ENCODE data around the gene LAPTM4A.
A peak's percentile ranks its signal among the peaks of the same experiment; 100 is the strongest.

Gene LAPTM4A

DNA sequence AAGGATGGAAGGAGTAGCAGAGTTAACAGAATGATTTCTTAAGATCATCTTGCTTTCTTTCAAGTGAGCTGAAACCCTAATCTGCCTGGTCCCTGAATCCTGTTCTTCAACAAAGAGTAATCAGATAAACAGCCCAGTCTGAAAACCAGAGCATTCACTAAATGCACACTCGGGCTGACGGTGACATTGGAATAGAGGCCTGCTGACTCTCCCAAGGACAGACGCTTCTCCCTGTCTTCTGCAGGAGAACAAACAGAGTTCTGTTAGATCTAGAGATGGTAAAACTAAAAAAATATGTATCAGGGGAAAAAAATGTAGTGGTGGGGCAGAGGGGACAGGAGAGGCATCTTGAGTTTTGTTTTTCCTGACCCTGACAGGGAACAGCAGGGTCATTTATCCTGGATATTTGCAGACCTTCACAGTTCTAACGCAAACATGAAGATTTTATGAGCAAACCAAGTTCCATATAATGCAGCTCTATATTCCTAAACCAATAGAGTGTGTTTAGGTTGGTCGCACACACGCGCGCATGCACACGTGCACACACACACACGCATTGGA, 46.3 kb downstream of the LAPTM4A start:
- Histone ChIP-seq H2AFZ (ENCODE audit: low read length, unreplicated experiment) (no peak overlapping the region), H3K4me3 (ENCODE audit: low read depth, low read length) (no peak overlapping the region), H3K27ac (ENCODE audit: low read depth, low read length) (no peak overlapping the region)

DNA sequence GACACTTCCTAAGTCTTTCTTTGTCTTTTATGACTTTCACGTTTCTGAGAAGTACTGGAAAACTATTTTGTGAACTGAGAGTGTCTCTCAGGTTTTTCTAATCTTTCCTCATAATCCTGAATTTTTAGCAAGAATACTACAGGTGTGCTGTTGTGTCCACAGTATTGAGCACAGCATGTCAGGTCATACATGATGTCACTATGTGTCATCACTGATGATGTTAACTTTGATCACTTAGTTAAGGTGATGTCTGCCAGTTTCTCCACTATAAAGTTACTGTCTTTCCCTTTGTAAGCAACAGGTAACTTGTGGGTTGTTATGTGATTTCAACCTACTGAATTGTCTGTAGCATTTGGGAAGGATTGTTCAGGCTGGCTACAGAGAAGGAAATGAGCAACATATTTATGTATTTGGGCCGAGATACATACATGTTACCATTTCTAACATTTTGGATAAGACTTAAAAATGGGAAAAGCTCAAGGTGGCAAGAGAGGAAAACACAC, 50.0 kb downstream of the LAPTM4A start:
- Histone ChIP-seq H3K27ac (ENCODE audit: low read depth, low read length) (no peak overlapping the region), H3K36me3 (ENCODE audit: insufficient read depth, low read length) (no peaks in the 10 kb centered on the region), H3K27me3 (ENCODE audit: insufficient read depth, low read length) (no peaks in the 10 kb centered on the region), H3K4me3 (ENCODE audit: low read depth, low read length) (no peak overlapping the region), H3K4me1 (ENCODE audit: control insufficient read depth, insufficient read depth, low read length, unreplicated experiment) (no peaks in the 10 kb centered on the region), H3K79me2 (ENCODE audit: control insufficient read depth, insufficient read depth, low read length, unreplicated experiment) (no peaks in the 10 kb centered on the region), H2AFZ (ENCODE audit: low read length, unreplicated experiment) (no peak overlapping the region)

More for the DNA sequence above, 46.3 kb downstream of the LAPTM4A start:
- Histone ChIP-seq H3K27me3 (ENCODE audit: insufficient read depth, low read length) (no peaks in the 10 kb centered on the region), H3K36me3 (ENCODE audit: insufficient read depth, low read length) (no peaks in the 10 kb centered on the region), H3K4me1 (ENCODE audit: control insufficient read depth, insufficient read depth, low read length, unreplicated experiment) (no peaks in the 10 kb centered on the region), H3K79me2 (ENCODE audit: control insufficient read depth, insufficient read depth, low read length, unreplicated experiment) (no peaks in the 10 kb centered on the region)

DNA sequence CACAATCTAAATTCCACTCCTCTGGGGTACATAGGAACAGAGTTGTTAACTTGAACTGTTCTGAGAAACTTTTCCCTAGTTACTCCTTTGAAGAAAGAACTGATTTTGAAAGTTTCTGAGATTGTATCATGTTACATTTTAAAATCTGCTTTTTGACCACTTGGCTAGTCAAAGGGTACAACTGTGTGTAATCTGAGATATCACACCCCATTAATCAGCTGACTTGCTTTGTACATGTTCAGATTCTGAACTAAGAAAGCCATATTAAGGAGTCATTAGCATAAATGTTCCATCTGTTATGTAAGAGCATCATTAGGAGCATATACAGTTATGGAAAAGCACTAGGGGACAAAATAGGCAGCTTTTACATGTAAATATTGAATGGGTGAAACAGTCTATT, 57.7 kb downstream of the LAPTM4A start:
- H3K4me3 ChIP-seq (ENCODE audit: low read depth, low read length): no peak overlapping the region
- H3K27ac ChIP-seq (ENCODE audit: low read depth, low read length): no peak overlapping the region
- peaks cover 10% of the 10 kb centered on the region for H3K4me1 ChIP-seq (ENCODE audit: control insufficient read depth, insufficient read depth, low read length, unreplicated experiment)
- H3K27me3 ChIP-seq (ENCODE audit: insufficient read depth, low read length): no peaks in the 10 kb centered on the region
- peaks cover 5% of the 10 kb centered on the region for H3K79me2 ChIP-seq (ENCODE audit: control insufficient read depth, insufficient read depth, low read length, unreplicated experiment)
- H2AFZ ChIP-seq (ENCODE audit: low read length, unreplicated experiment): no peak overlapping the region
- H3K36me3 ChIP-seq (ENCODE audit: insufficient read depth, low read length): no peaks in the 10 kb centered on the region

DNA sequence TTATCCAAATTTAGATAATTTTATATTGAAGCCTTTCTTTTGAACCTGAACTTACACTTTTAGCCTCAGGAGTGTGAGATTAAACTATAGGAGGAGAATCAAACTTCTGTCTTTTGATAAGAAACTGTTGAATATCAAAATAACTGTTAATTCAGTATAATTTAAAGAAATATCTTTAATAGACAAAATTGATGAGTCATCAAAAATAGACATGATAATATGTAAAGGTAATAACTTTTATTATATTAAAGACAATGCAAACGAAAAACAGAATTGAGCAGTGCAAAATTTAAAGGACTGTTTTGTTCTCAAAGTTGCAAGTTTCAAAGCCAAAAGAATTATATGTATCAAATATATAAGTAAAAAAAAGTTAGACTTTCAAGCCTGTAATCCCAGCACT, 59.5 kb downstream of the LAPTM4A start:
- no peaks in the 10 kb centered on the region for H3K27me3 ChIP-seq (ENCODE audit: insufficient read depth, low read length)
- H3K4me1 ChIP-seq (ENCODE audit: control insufficient read depth, insufficient read depth, low read length, unreplicated experiment): peaks cover 20% of the 10 kb centered on the region
- no peak overlapping the region for H3K27ac ChIP-seq (ENCODE audit: low read depth, low read length)
- H2AFZ ChIP-seq (ENCODE audit: low read length, unreplicated experiment): no peak overlapping the region
- H3K4me3 ChIP-seq (ENCODE audit: low read depth, low read length): no peak overlapping the region
- H3K79me2 ChIP-seq (ENCODE audit: control insufficient read depth, insufficient read depth, low read length, unreplicated experiment): peaks cover 15% of the 10 kb centered on the region
- H3K36me3 ChIP-seq (ENCODE audit: insufficient read depth, low read length): no peaks in the 10 kb centered on the region

DNA sequence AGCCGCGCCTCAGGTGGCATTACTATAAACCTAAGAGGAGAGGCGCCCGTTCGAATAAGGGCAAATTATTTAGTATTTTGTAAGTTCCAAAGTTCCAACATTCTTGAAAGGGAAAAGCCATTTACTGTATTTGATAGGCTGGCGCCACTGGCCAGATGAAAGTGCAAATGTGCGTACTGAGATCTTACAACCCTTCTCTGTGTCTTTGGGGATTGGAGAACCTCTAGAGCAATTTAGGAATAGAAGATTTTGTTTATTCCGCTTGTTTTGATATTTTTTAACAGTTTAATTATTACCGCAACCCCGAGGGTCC, 61.1 kb downstream of the LAPTM4A start:
- no peak overlapping the region; the same call in 1 of the 2 replicates for H3K27ac ChIP-seq (ENCODE audit: low read depth, low read length)
- H3K36me3 ChIP-seq (ENCODE audit: insufficient read depth, low read length): no peaks in the 10 kb centered on the region
- peaks cover 20% of the 10 kb centered on the region for H3K4me1 ChIP-seq (ENCODE audit: control insufficient read depth, insufficient read depth, low read length, unreplicated experiment)
- peak overlapping the region; percentile 93 for H3K4me3 ChIP-seq (ENCODE audit: low read depth, low read length)
- peak overlapping the region; percentile 77 for H2AFZ ChIP-seq (ENCODE audit: low read length, unreplicated experiment)
- H3K27me3 ChIP-seq (ENCODE audit: insufficient read depth, low read length): no peaks in the 10 kb centered on the region
- H3K79me2 ChIP-seq (ENCODE audit: control insufficient read depth, insufficient read depth, low read length, unreplicated experiment): peaks cover 21% of the 10 kb centered on the region

DNA sequence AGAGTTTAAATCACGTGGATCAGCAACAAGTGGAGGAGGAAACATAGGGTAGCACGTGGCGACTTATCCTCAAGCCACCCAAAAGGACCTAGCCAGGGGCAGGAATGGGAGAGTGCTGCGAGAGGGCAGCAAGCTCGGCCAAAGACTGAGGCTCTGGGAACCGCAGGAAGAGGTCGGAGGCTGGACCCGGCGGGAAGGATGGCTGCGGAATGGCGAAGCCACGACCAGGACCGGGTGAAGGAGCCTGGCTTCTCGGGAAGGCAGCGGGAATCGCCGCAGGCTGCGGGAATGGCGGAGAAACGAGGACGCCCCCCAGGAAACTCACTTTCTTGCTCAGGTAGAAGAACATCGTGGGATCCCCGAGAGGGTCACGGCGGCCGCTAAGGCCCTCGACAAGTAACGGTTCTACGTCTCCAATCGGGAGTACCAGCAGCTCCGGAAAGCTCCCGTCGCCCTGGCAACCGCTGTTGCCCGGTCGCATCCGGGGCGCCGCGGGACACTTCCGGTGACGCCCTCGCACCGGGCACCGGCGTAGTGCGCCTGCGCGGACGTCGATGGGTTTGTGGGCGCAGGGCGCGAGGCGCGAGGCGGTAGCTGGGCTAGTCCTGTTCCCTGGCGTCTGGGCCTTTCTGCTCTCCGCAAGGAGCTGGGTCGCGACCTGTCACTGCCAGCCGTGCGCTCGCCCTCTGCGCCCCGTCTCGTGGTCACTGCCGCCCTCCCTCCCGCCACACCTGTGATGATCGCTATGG, 61.6 kb downstream of the LAPTM4A start, which contains the start of gene WDR35:
WDR35 (minus strand) TSS at position 439 of the 749 bp plus-strand sequence; CDS start at position 349, 90 bp downstream.
- Histone ChIP-seq H3K27ac (ENCODE audit: low read depth, low read length) (peak within 1 kb of the TSS; percentile 72), H3K79me2 (ENCODE audit: control insufficient read depth, insufficient read depth, low read length, unreplicated experiment) (peaks cover 25% of the 10 kb centered on the region), H2AFZ (ENCODE audit: low read length, unreplicated experiment) (peak within 1 kb of the TSS; percentile 77), H3K4me3 (ENCODE audit: low read depth, low read length) (peak within 1 kb of the TSS; percentile 93), H3K36me3 (ENCODE audit: insufficient read depth, low read length) (peaks cover 2% of the 10 kb centered on the region; the same call in 1 of the 2 replicates), H3K4me1 (ENCODE audit: control insufficient read depth, insufficient read depth, low read length, unreplicated experiment) (peaks cover 20% of the 10 kb centered on the region), H3K27me3 (ENCODE audit: insufficient read depth, low read length) (no peaks in the 10 kb centered on the region)

DNA sequence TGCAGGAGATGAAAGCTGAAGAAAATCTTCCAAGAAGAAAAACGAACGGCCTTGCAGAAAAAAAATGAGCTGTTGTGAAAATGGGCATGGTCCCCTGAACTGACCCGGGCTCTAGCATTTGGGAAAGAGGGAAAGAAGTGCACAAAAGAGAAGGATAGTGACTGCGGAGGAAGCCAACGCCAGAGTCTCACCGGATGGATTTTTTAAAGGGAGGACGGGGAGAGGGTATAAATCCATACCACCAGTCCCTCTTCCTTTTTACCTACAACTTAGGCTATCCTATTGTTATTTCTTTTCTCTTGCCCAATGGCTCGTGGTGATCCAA, 62.1 kb downstream of the LAPTM4A start:
- peak overlapping the region; percentile 72 for H3K27ac ChIP-seq (ENCODE audit: low read depth, low read length)
- peak overlapping the region; percentile 93 for H3K4me3 ChIP-seq (ENCODE audit: low read depth, low read length)
- H3K27me3 ChIP-seq (ENCODE audit: insufficient read depth, low read length): no peaks in the 10 kb centered on the region
- peak overlapping the region; percentile 77 for H2AFZ ChIP-seq (ENCODE audit: low read length, unreplicated experiment)
- peaks cover 20% of the 10 kb centered on the region for H3K4me1 ChIP-seq (ENCODE audit: control insufficient read depth, insufficient read depth, low read length, unreplicated experiment)
- H3K36me3 ChIP-seq (ENCODE audit: insufficient read depth, low read length): peaks cover 7% of the 10 kb centered on the region; the same call in 1 of the 2 replicates
- peaks cover 29% of the 10 kb centered on the region for H3K79me2 ChIP-seq (ENCODE audit: control insufficient read depth, insufficient read depth, low read length, unreplicated experiment)

DNA sequence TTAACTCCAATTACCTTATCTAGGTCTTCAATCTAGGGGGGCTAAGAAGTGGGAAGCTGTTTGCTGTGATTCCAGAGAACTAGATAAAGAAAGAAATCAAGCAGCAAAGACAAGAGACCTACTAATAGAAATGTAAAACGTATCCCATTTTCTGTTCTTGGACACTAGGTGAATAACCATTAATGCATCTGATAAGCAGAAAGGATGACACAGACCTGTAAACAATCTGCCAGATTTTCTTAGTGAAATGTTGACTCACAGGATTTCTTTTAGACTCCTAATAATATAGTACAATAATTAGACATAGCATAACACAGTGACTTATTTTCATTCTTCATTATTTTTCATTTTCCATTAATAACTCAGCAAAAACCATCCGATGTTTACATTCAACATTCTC, 62.8 kb downstream of the LAPTM4A start:
- peaks cover 20% of the 10 kb centered on the region for H3K4me1 ChIP-seq (ENCODE audit: control insufficient read depth, insufficient read depth, low read length, unreplicated experiment)
- peaks cover 9% of the 10 kb centered on the region; the same call in 1 of the 2 replicates for H3K36me3 ChIP-seq (ENCODE audit: insufficient read depth, low read length)
- no peak overlapping the region for H3K27ac ChIP-seq (ENCODE audit: low read depth, low read length)
- no peaks in the 10 kb centered on the region for H3K27me3 ChIP-seq (ENCODE audit: insufficient read depth, low read length)
- peaks cover 33% of the 10 kb centered on the region for H3K79me2 ChIP-seq (ENCODE audit: control insufficient read depth, insufficient read depth, low read length, unreplicated experiment)
- H3K4me3 ChIP-seq (ENCODE audit: low read depth, low read length): peak overlapping the region; percentile 93
- H2AFZ ChIP-seq (ENCODE audit: low read length, unreplicated experiment): no peak overlapping the region

DNA sequence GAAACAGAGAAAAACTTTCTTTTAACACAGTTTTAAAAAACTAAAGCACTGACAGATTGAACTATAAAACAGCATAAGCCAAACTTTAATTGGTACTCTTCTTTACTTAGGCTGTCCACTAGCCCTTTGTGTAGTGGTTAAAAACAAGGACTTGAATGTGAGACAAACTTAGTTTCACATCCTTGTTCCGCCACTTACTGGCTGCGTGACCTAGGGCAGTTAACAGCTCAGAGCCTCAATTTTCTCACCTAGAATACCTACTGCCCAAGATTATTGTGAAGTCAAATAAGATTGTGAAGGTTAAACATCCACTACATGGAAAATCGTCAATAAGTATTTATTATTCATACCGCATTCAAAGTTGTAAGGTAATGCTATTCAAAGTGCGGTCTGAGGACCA, 63.5 kb downstream of the LAPTM4A start:
- H3K4me1 ChIP-seq (ENCODE audit: control insufficient read depth, insufficient read depth, low read length, unreplicated experiment): peaks cover 22% of the 10 kb centered on the region
- no peak overlapping the region for H3K27ac ChIP-seq (ENCODE audit: low read depth, low read length)
- peaks cover 9% of the 10 kb centered on the region; the same call in 1 of the 2 replicates for H3K36me3 ChIP-seq (ENCODE audit: insufficient read depth, low read length)
- H3K4me3 ChIP-seq (ENCODE audit: low read depth, low read length): peak overlapping the region; percentile 93
- no peaks in the 10 kb centered on the region for H3K27me3 ChIP-seq (ENCODE audit: insufficient read depth, low read length)
- H3K79me2 ChIP-seq (ENCODE audit: control insufficient read depth, insufficient read depth, low read length, unreplicated experiment): peaks cover 36% of the 10 kb centered on the region
- no peak overlapping the region for H2AFZ ChIP-seq (ENCODE audit: low read length, unreplicated experiment)

Measured in ACC112 (cell line).